Measurements from ENCODE around the gene PISD.
"Not testable (repeated sequence)": the region's sequence is repeated elsewhere in the genome, so short reads cannot be mapped to it uniquely, and the experiment has no call there.

The PISD gene

GRCh38 chr22:31661851-31662667 lies at the start of gene PISD:
Gene PISD (minus strand): TSS chr22:31662215. CDS start chr22:31662208, 7 bp downstream.
- DNase-seq (ENCODE audit: low read depth, low spot score) = peak; percentile 99

DNA sequence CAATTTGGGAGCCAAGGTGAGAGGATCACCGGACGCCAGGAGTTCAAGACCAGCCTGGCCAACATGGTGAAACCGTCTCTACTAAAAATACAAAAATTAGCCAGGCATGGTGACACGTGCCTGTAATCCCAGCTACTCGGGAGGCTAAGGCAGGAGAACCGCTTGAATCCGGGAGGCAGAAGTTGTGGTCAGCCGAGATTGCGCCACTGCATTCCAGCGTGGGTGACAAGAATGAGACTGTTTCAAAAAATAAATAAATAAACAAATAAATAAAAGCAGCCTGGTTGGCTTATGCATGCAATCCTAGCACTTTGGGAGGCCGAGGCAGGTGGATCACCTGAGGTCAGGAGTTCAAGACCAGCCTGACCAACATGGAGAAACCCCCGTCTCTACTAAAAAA lies 49.2 kb upstream of the PISD start:
- DNase-seq (ENCODE audit: low read depth, low spot score) = peak; percentile 7

DNA sequence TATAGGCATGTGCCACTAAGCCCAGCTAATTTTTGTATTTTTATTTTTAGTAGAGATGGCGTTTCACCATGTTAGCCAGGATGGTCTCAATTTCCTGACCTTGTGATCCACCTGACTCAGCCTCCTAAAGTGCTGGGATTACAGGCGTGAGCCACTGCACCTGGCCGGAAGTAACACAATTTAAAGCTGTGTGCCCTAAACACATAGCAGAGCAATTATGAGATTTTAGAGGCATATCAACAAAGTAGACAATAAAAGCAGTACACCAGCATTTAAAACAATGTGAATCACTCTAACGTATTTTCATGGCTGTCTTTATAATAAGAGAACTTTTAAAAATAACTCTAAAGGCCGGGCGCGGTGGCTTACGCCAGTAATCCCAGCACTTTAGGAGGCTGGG lies 45.5 kb upstream of the PISD start:
- no peak for DNase-seq (ENCODE audit: low read depth, low spot score)

- no peak for DNase-seq (ENCODE audit: low read depth, low spot score)
These were observed 33.4 kb upstream of the PISD start for GRCh38 chr22:31695423-31695822.

- not testable (repeated sequence) for DNase-seq (ENCODE audit: low read depth, low spot score)
These were observed 32.0 kb upstream of the PISD start for GRCh38 chr22:31694046-31694445.

DNA sequence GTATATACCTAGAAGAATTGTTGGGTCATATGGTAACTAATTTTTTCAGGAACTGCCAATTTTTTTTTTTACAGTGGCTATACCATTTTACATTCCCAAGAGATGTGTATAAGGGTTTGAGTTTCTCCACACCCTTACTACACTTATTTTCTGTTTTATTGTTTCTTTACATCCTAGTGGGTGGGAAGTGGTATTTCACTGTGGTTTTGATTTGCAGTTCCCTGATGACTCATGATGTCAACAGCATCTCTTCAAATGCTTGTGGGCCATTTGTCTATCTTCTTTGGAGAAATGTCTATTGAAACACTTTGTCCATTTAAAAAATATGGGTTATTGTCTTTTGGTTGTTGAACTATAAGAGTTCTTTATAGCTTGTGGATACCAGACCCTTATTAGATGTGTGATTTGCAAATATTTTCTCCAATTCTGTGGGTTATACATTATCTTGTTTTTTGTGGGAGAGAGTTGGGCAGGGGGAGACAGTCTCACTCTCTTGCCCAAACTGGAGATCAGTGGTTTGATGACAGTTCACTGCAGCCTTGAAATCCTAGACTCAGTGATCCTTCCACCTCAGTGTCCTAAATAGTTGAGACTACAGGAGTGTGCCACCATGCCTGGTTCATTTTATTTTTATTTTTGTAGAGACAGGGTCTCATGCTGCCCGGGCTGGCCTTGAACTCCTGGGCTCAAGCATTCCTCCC lies 30.3 kb upstream of the PISD start:
- peak; percentile 46 for DNase-seq (ENCODE audit: low read depth, low spot score)

GRCh38 chr22:31691408-31691807 lies 29.4 kb upstream of the PISD start:
- DNase-seq (ENCODE audit: low read depth, low spot score) = no peak

DNA sequence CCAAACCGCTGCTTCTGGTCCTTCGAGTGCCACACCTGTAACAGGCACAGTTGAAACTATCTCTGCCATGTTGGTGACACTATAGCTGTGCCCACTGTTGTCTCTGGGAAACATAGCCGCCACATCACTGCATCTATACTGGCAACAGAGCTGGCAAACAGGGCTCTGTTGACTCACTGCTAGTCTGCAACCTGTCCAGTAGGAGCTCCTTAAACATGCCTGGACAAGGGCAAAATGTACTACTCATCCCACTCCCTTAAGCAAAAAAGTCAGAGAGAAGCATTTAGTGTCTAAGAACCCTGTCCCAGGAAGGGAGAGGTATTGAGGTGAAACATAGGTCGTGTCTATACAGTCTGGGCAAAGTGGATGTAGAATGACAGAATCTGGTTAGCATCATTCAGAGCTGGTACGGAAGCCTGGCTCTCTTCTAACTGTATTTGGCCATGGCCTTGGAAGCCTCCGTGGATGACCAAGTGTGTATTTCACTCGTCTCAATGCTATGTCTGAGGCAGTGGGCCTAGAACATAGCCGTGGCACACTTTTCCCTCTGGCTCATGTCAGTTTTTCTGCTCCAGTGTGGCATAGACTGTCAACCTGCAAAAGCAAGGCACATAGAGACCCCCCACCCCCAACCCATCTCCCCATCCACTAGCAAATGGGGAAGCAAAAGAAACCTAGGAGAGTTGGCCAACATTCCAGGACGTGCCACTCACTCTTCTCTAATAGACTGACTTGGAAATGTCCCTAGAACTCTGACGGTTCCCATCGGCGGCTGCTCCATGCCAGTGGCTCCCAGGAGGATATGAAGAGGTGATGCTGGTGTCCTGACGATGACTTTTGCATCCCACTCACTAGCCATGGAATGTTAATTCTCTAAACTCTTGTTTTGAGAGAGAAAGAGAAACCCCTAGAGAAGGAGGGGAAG lies 21.4 kb upstream of the PISD start:
- DNase-seq (ENCODE audit: low read depth, low spot score) = peak; percentile 20

- DNase-seq (ENCODE audit: low read depth, low spot score) = no peak
These were observed 20.7 kb upstream of the PISD start for GRCh38 chr22:31682751-31683150.

GRCh38 chr22:31681349-31682345 lies 19.6 kb upstream of the PISD start:
- DNase-seq (ENCODE audit: low read depth, low spot score) = peak; percentile 82

DNA sequence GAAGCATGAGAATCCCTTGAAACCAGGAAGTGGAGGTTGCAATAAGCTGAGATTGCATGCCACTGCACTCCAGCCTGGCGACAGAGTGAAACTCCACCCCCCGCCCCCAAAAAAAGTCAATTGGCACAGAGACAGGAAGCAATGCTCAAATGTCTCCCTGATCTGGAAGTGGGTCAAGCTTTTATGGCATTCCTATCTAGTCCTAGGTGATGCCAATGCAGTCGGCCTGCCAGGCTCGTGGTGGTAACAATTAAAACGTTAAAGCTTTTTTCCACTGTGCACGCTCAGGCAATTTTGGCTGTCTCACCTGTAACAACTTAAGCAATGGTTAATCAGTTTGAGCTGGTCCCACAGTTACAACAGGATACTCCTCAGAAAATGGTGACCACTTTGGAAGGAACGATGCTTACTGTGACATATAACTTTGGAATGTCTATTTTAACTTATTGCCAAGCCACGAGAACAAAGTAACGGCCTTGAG lies 18.9 kb upstream of the PISD start:
- peak; percentile 77 for DNase-seq (ENCODE audit: low read depth, low spot score)

DNA sequence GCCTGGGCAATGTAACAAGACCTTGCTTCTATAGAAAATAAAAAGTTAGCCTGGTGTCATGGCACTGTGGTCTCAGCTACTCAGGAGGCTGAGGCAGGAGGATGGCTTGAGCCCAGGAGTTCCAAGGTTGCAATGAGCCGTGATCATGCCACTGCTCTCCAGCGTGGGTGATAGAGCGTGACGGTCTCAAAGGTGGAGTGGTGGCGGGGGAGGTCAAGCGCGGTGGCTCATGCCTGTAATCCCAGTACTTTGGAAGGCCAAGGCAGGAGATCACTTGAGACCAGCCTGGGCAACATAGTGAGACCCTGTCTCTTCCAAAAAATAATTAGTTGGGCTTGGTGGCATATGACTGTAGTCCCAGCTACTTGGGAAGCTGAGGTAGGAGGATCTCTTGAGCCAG lies 16.7 kb upstream of the PISD start:
- no peak for DNase-seq (ENCODE audit: low read depth, low spot score)

DNA sequence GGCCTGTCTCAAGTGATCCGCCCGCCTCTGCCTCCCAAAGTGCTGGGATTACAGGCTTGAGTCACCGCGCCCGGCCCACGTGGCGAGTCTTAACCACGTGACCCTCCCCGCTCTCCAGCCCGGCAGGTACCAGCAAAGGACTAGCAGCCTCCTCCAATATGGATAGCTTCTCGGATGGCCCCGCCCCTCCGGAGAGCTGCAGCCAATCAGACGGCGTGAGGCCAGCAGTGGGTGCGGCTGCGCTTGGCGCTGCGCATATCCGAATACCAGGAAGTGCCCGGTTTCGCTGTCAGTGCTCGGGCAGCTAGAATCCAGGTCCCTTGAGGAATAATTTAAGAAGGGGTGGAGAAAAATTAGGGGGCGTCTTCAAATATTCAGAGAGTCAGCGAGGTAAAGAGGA lies 14.7 kb upstream of the PISD start:
- peak; percentile 95 for DNase-seq (ENCODE audit: low read depth, low spot score)

DNA sequence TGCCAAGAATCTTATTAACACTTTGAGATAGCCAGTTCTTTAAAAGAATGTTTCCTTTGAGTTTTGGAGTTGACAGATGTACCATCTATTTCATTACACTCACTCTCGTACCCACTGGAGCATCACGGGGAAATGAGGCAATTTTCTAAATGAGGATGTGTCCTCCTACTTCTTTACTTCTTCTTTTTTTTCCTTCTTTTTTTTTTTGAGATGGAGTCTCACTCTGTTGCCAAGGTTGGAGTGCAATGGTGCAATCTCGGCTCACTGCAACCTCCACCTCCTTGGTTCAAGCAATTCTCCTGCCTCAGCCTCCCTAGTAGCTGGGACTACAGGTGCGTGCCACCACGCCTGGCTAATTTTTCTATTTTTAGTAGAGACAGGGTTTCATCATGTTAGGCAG lies 12.2 kb upstream of the PISD start:
- not testable (repeated sequence) for DNase-seq (ENCODE audit: low read depth, low spot score)

DNA sequence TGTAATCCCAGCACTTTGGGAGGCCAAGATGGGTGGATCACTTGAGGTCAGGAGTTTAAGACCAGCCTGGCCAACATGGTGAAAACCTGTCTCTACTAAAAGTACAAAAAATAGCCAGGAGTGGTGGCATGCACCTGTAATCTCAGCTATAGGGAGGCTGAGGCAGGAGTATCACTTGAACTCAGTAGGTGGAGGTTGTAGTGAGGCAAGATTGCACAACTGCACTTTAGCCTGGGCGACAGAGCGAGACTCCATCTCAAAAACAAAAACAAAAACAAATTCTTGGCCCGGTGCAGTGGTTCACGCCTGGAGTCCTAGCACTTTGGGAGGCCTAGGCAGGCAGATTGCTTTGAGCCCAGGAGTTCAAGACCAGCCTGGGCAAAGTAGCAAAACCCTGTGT lies 6.8 kb upstream of the PISD start:
- DNase-seq (ENCODE audit: low read depth, low spot score) = not testable (repeated sequence)

DNA sequence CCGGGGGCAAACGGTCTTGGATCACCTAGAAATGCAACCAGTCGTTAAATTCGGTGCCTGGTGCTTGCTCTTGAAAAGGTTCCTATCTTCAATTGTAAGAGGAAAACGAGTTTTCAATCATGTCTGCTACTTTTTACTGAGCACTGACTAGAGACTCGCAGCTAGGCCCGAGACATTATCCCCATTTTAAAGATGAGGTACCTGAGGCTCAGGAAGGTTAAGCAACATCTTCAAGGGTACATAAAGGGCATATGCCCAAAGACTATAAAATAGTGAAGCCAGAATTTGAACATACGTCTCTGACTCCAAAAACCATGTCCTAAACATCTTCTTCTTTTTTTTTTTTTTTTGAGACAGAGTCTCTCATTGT lies 638 bp upstream of the PISD start:
- DNase-seq (ENCODE audit: low read depth, low spot score) = no peak

GRCh38 chr22:31660860-31661341 lies 1.1 kb downstream of the PISD start:
- peak; percentile 81 for DNase-seq (ENCODE audit: low read depth, low spot score)

- peak; percentile 41 for DNase-seq (ENCODE audit: low read depth, low spot score)
These were observed 2.8 kb downstream of the PISD start for GRCh38 chr22:31659246-31659645.

DNA sequence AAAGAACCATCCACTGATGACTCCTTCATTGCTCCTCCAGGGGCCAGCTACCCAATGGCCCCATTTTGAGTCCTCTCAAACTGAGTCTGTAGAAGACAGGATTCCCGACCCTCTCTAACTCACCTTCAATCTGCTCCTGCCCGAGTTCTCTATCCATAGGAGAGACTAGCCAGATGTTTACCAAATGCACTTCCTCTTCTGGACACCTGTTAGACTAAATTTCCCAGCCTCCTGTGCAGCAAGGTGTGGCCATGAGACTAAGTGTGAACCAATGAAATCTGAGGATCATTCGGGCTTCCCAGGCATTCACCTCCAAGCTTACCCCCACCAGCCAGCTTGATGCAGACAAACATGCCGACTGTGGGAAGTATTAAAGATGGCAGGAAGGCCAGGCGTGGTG lies 7.6 kb downstream of the PISD start:
- no peak for DNase-seq (ENCODE audit: low read depth, low spot score)

GRCh38 chr22:31653944-31654343 lies 8.1 kb downstream of the PISD start:
- DNase-seq (ENCODE audit: low read depth, low spot score) = no peak

Data from astrocyte of the hippocampus (primary cell).